ENCODE data around the gene SORCS2.

- no peak for TF ChIP-seq CTCF (IDR thresholded peaks at IDR 0.05; ENCODE audit: borderline replicate concordance, extremely low read depth, low read length, poor library complexity, severe bottlenecking)
- no peak for TF ChIP-seq EZH2 (IDR thresholded peaks at IDR 0.05; ENCODE audit: borderline replicate concordance, low read depth, low read length, severe bottlenecking)
These were observed 149.3 kb downstream of the SORCS2 start for GRCh38 chr4:7341491-7342222.
